Liver (tissue), 9 donors: ENCODE measurements around the gene INTS4. TPM values are rescaled to one million over a fixed set of nuclear protein-coding genes. Genes with fewer than 3 reads are reported as not detected.

Source experiments
- DNase-seq: peaks from one replicate; pipeline ENCODE4 v3.0.0-alpha.2; 2017; ENCODE audit warnings: low spot score
- H3K27ac ChIP-seq, 2 donors: one replicate each; pipeline ENCODE4 v1.7.0; 2013; ENCODE audit warnings: inconsistent platforms in 2 of 2, low read length in 2 of 2, control low read depth in 1 of 2, low read depth in 1 of 2, mild to moderate bottlenecking in 1 of 2
- H3K27me3 ChIP-seq, 4 donors: one replicate each; pipeline versions ENCODE4 v1.6.1 to v1.7.0; 2013; ENCODE audit warnings: low read length in 3 of 4, inconsistent platforms in 1 of 4, mild to moderate bottlenecking in 1 of 4, moderate library complexity in 1 of 4; ENCODE audit not compliant: control insufficient read depth in 4 of 4, insufficient read depth in 4 of 4
- H3K36me3 ChIP-seq, 4 donors: one replicate each; pipeline versions ENCODE4 v1.6.1 to v1.7.0; 2013; ENCODE audit warnings: low read length in 3 of 4, mild to moderate bottlenecking in 3 of 4, low read depth in 1 of 4, moderate library complexity in 1 of 4; ENCODE audit not compliant: control insufficient read depth in 4 of 4, insufficient read depth in 3 of 4
- H3K4me1 ChIP-seq, 4 donors: one replicate each; pipeline versions ENCODE4 v1.6.1 to v1.7.0; 2013; ENCODE audit warnings: low read length in 3 of 4, mild to moderate bottlenecking in 3 of 4, moderate library complexity in 1 of 4; ENCODE audit not compliant: control insufficient read depth in 4 of 4, insufficient read depth in 4 of 4
- H3K4me3 ChIP-seq, 3 donors: one replicate each; pipeline versions ENCODE4 v1.6.1 to v1.7.0; 2013; ENCODE audit warnings: low read length in 3 of 3, control low read depth in 1 of 3, low read depth in 1 of 3, mild to moderate bottlenecking in 1 of 3
- H3K9ac ChIP-seq, 2 donors: one replicate each; pipeline ENCODE4 v1.7.0; 2013; ENCODE audit warnings: low read length in 2 of 2, mild to moderate bottlenecking in 2 of 2, moderate library complexity in 2 of 2, control low read depth in 1 of 2, low read depth in 1 of 2
- H3K9me3 ChIP-seq, 4 donors: one replicate each; pipeline versions ENCODE4 v1.6.1 to v1.7.0; 2013; ENCODE audit warnings: low read length in 3 of 4; ENCODE audit not compliant: control insufficient read depth in 4 of 4
- ATF3 ChIP-seq: IDR thresholded peaks from 2 replicates; pipeline ENCODE4 v1.6.1; 2016; ENCODE audit warnings: antibody characterized with exemption
- CTCF ChIP-seq: fragments of 150-350 bp; IDR thresholded peaks from 2 replicates; pipeline ENCODE4 v1.5.1; 2017; ENCODE audit warnings: improper control_type of control experiment, low read depth, low read length; ENCODE audit not compliant: missing input control
- EGR1 ChIP-seq, 2 donors: IDR thresholded peaks; 2 replicates each; pipeline ENCODE4 v1.6.1; 2016 to 2018; ENCODE audit warnings: antibody characterized with exemption in 2 of 2, low read depth in 2 of 2
- FOXA1 ChIP-seq: IDR thresholded peaks from 2 replicates; pipeline ENCODE4 v1.6.1; 2016; ENCODE audit warnings: antibody characterized with exemption
- FOXA2 ChIP-seq: IDR thresholded peaks from 2 replicates; pipeline ENCODE4 v1.6.1; 2016; ENCODE audit warnings: antibody characterized with exemption
- GABPA ChIP-seq, 2 donors: IDR thresholded peaks in 1 of 2; conservative IDR thresholded peaks in 1 of 2; 2 replicates each; pipeline ENCODE4 v1.6.1; 2016; ENCODE audit warnings: antibody characterized with exemption in 2 of 2, mild to moderate bottlenecking in 1 of 2, moderate library complexity in 1 of 2
- HNF4A ChIP-seq, 2 donors: conservative IDR thresholded peaks; 2 replicates each; pipeline ENCODE4 v1.6.1; 2016; ENCODE audit warnings: antibody characterized with exemption in 2 of 2, mild to moderate bottlenecking in 2 of 2
- HNF4G ChIP-seq: IDR thresholded peaks from 2 replicates; pipeline ENCODE4 v1.6.1; 2016; ENCODE audit warnings: antibody characterized with exemption
- JUND ChIP-seq, 2 donors: IDR thresholded peaks; 2 replicates each; pipeline ENCODE4 v1.6.1; 2016; ENCODE audit warnings: antibody characterized with exemption in 2 of 2
- MAX ChIP-seq: IDR thresholded peaks from 2 replicates; pipeline ENCODE4 v1.6.1; 2016; ENCODE audit warnings: antibody characterized with exemption
- NR2F2 ChIP-seq: IDR thresholded peaks from 2 replicates; pipeline ENCODE4 v1.6.1; 2016; ENCODE audit warnings: antibody characterized with exemption
- RAD21 ChIP-seq, 2 donors: IDR thresholded peaks; 2 replicates each; pipeline ENCODE4 v1.6.1; 2016; ENCODE audit warnings: antibody characterized with exemption in 2 of 2, mild to moderate bottlenecking in 2 of 2
- REST ChIP-seq: IDR thresholded peaks from 2 replicates; pipeline ENCODE4 v1.6.1; 2016; ENCODE audit warnings: antibody characterized with exemption, mild to moderate bottlenecking
- RXRA ChIP-seq, 2 donors: IDR thresholded peaks; 2 replicates each; pipeline ENCODE4 v1.6.1; 2017 to 2018; ENCODE audit warnings: antibody characterized with exemption in 2 of 2, mild to moderate bottlenecking in 1 of 2
- SP1 ChIP-seq: IDR thresholded peaks from 2 replicates; pipeline ENCODE4 v1.6.1; 2018; ENCODE audit warnings: antibody characterized with exemption, mild to moderate bottlenecking
- TAF1 ChIP-seq: conservative IDR thresholded peaks from 2 replicates; pipeline ENCODE4 v1.6.1; 2016; ENCODE audit warnings: antibody characterized with exemption, mild to moderate bottlenecking
- YY1 ChIP-seq: IDR thresholded peaks from 2 replicates; pipeline ENCODE4 v1.6.1; 2016; ENCODE audit warnings: antibody characterized with exemption, mild to moderate bottlenecking
- ZBTB33 ChIP-seq: IDR thresholded peaks from 2 replicates; pipeline ENCODE4 v1.6.1; 2016; ENCODE audit warnings: antibody characterized with exemption
- WGBS: extraction: QIAGEN DNeasy Blood & Tissue Kit; methylation state at CpG from one replicate; pipeline ENCODE4 v1.1.7; 2013; 5-methylcytosine and 5-hydroxymethylcytosine counted together
- polyA plus RNA-seq, 2 donors: library from polyadenylated mRNA; stranded (reverse) in 1 of 2; unstranded in 1 of 2; fragments of 200-250 nt in 1 of 2; fragments of >200 nt in 1 of 2; fragmentation: Nextera tagmentation in 1 of 2; extraction: Ambion mirVana in 1 of 2; gene quantifications; one replicate each; pipeline versions ENCODE4 v1.2.1 to v1.2.3, GENCODE V29; 2013 to 2015
- total RNA-seq, 2 donors: library from RNA; depleted of rRNA; stranded (reverse); fragments of >200 nt; gene quantifications; one replicate each; pipeline ENCODE4 v1.2.3, GENCODE V29; 2014
- donor health status: healthy.
- donor health status: healthy.
- donor health status: healthy.
- donor health status: healthy.
- donor health status: healthy.

Gene INTS4
- total and polyA plus RNA-seq, 4 donors, result 7.9 to 19.1 (median 15.0) TPM

- TF ChIP-seq ZBTB33 (no peak), FOXA2 (no peak)
These were observed 5.7 kb upstream of the INTS4 start (continued) for GRCh38 chr11:78000193-78000592.

- DNase-seq, result no peak
- no peaks in the 10 kb centered on the region for H3K36me3 ChIP-seq
- no peaks in the 10 kb centered on the region for H3K27me3 ChIP-seq
- no peak overlapping the region for H3K27ac ChIP-seq
- no peaks in the 10 kb centered on the region for H3K9me3 ChIP-seq
- H3K9ac ChIP-seq, result no peak overlapping the region
- 94% methylated on average over 1 of the region's 1 CpG for WGBS
- H3K4me1 ChIP-seq, result peaks cover 0 to 7% (median 5%) of the 10 kb centered on the region in 4 donors
- TF ChIP-seq ATF3 (no peak), ZBTB33 (no peak), GABPA (IDR thresholded peaks at IDR 0.05 in 1 of 2, conservative IDR thresholded peaks at IDR 0.05 in 1 of 2) (no peak), YY1 (no peak), TAF1 (no peak), RXRA (IDR thresholded peaks at IDR 0.05) (no peak), CTCF (no peak), EGR1 (IDR thresholded peaks at IDR 0.05; ENCODE audit: low read depth in 2 of 2) (no peak), REST (no peak), HNF4G (no peak), NR2F2 (no peak), HNF4A (conservative IDR thresholded peaks at IDR 0.05) (no peak), MAX (no peak), FOXA1 (no peak), RAD21 (IDR thresholded peaks at IDR 0.05) (no peak), JUND (IDR thresholded peaks at IDR 0.05) (no peak), FOXA2 (no peak), SP1 (no peak)
- no peak overlapping the region for H3K4me3 ChIP-seq
These were observed 5.1 kb upstream of the INTS4 start for GRCh38 chr11:77999446-78000030.
